K562 (cell line): Measurements from ENCODE around the gene CCDC136. TPM values are rescaled to one million over a fixed set of nuclear protein-coding genes. Genes with fewer than 3 reads are reported as not detected.

Experiments used
- ATAC-seq: fragments of 200-7000 bp; cut with Tn5 transposase; 3 replicates; pipeline ENCODE4 v1.9.1; 2020; ENCODE audit warnings: moderate library complexity
- BruUV-seq: library from RNA; stranded (reverse); fragments of 400-500 nt; replicated peaks from 2 replicates; lab custom pipeline; 2021; lab: Mats Ljungman, UMichigan
- CTCF ChIA-PET: fragments of 300-600 bp; formaldehyde crosslinking; extraction: SDS; loops from one replicate; lab custom pipeline; 2021; ENCODE audit warnings: low intra/inter-chr PET ratio; lab: Yijun Ruan, JAX
- POLR2A ChIA-PET: fragments of 300-600, 350-650 bp; sonication (Branson Sonifier 250); formaldehyde crosslinking; extraction: SDS; loops from one replicate; lab custom pipeline; 2021; ENCODE audit warnings: antibody characterized with exemption, inconsistent platforms; lab: Yijun Ruan, JAX
- DNase-seq, 4 experiments: peaks; one replicate each; pipeline versions ENCODE4 v3.0.0 to v3.0.0-alpha.2; 2011 to 2018; ENCODE audit warnings: low spot score in 3 of 4, mixed read lengths in 3 of 4; ENCODE audit errors: extremely low read depth in 1 of 4
- FAIRE-seq: peaks from 2 replicates; lab custom pipeline; 2011; peaks lifted over from hg19 to GRCh38; lab: Jason Lieb, UNC
- H2AFZ ChIP-seq: 2 replicates; pipeline ENCODE4 v1.6.0; 2011; ENCODE audit warnings: low read depth, low read length, control low read depth, inconsistent platforms
- H3K27ac ChIP-seq: fragments of 200-600 bp; 3 replicates; pipeline ENCODE4 v1.8.0; 2011; ENCODE audit warnings: low read depth, mild to moderate bottlenecking, control low read depth, inconsistent platforms, low read length, moderate library complexity, mixed read lengths; ENCODE audit errors: extremely low read depth
- H3K27me3 ChIP-seq, 2 experiments: fragments of 300-600 bp in 1 of 2; 2 replicates in 1 of 2; 3 replicates in 1 of 2; pipeline versions ENCODE4 v1.6.0 to v1.8.0; 2011; ENCODE audit warnings: inconsistent platforms in 2 of 2, low read length in 2 of 2, mild to moderate bottlenecking in 1 of 2, mixed read lengths in 1 of 2, moderate library complexity in 1 of 2; ENCODE audit not compliant: control insufficient read depth in 2 of 2, insufficient read depth in 2 of 2
- H3K36me3 ChIP-seq: fragments of 300-600 bp; 3 replicates; pipeline ENCODE4 v1.8.0; 2011; ENCODE audit warnings: mild to moderate bottlenecking, low read length, inconsistent platforms; ENCODE audit not compliant: control insufficient read depth, insufficient read depth
- H3K4me1 ChIP-seq, 2 experiments: fragments of 200-600 bp in 1 of 2; replicated peaks in 1 of 2; 2 replicates in 1 of 2; 3 replicates in 1 of 2; pipeline versions ENCODE4 v1.5.1 to v1.8.0; 2011; ENCODE audit warnings: inconsistent platforms in 2 of 2, low read length in 2 of 2, mild to moderate bottlenecking in 1 of 2, mixed read lengths in 1 of 2, moderate library complexity in 1 of 2; ENCODE audit not compliant: control insufficient read depth in 2 of 2, insufficient read depth in 2 of 2
- H3K4me2 ChIP-seq: 2 replicates; pipeline ENCODE4 v1.6.1; 2011; ENCODE audit warnings: low read length, control low read depth, inconsistent platforms, mixed read lengths; ENCODE audit not compliant: insufficient read depth
- H3K4me3 ChIP-seq: fragments of 200-600 bp; sonication (generic), shearing (Covaris generic); 2 replicates; pipeline ENCODE4 v1.5.1; 2016; ENCODE audit warnings: control low read depth, inconsistent platforms
- H3K79me2 ChIP-seq: fragments of 200-600 bp; 3 replicates; pipeline ENCODE4 v1.8.0; 2011; ENCODE audit warnings: low read length, inconsistent platforms; ENCODE audit not compliant: control insufficient read depth, insufficient read depth
- H3K9ac ChIP-seq, 2 experiments: 2 replicates each; pipeline versions ENCODE4 v1.6.0 to v1.6.1; 2011; ENCODE audit warnings: low read depth in 2 of 2, low read length in 2 of 2, control low read depth in 1 of 2, inconsistent platforms in 1 of 2, mild to moderate bottlenecking in 1 of 2, mixed read lengths in 1 of 2; ENCODE audit not compliant: insufficient read depth in 1 of 2
- H3K9me1 ChIP-seq: one replicate; pipeline ENCODE4 v1.6.0; 2011; ENCODE audit warnings: inconsistent platforms, mild to moderate bottlenecking, low read length, moderate library complexity; ENCODE audit not compliant: control insufficient read depth, insufficient read depth
- H3K9me3 ChIP-seq: replicated peaks from 2 replicates; pipeline ENCODE4 v1.5.1; 2011; ENCODE audit warnings: low read depth, low read length, inconsistent platforms; ENCODE audit not compliant: control insufficient read depth, insufficient read depth
- H4K20me1 ChIP-seq: replicated peaks from 2 replicates; pipeline ENCODE4 v1.6.1; 2011; ENCODE audit warnings: low read length, inconsistent platforms, mixed read lengths; ENCODE audit not compliant: control insufficient read depth, insufficient read depth
- ATF1 ChIP-seq, 2 experiments: fragments of 450-650 bp in 1 of 2; IDR thresholded peaks; 2 replicates each; pipeline ENCODE4 v1.6.1; 2016; ENCODE audit warnings: missing compliant biosample characterization in 1 of 2, missing genetic modification characterization in 1 of 2
- DMBX1 ChIP-seq: fragments of 250-450 bp; sonication (Bioruptor Pico); IDR thresholded peaks from 2 replicates; pipeline ENCODE4 v1.8.0; 2022; ENCODE audit warnings: inconsistent platforms, mild to moderate bottlenecking, moderate library complexity, borderline replicate concordance
- NCOA4 ChIP-seq: fragments of 450-650 bp; IDR thresholded peaks from 2 replicates; pipeline ENCODE4 v1.6.1; 2018; ENCODE audit warnings: mild to moderate bottlenecking; ENCODE audit not compliant: partially characterized antibody
- NR4A1 ChIP-seq, 2 experiments: fragments of 250-450 bp in 1 of 2; fragments of 450-650 bp in 1 of 2; sonication (Bioruptor Pico) in 1 of 2; IDR thresholded peaks; 2 replicates each; pipeline versions ENCODE4 v1.4.0 to v1.6.1; 2016 to 2020; ENCODE audit warnings: mild to moderate bottlenecking in 2 of 2, missing compliant biosample characterization in 1 of 2, missing genetic modification characterization in 1 of 2, moderate library complexity in 1 of 2
- PTTG1 ChIP-seq: fragments of 450-650 bp; IDR thresholded peaks from 2 replicates; pipeline ENCODE4 v1.6.1; 2016; ENCODE audit warnings: low read depth, mild to moderate bottlenecking, missing genetic modification characterization, missing compliant biosample characterization
- WGBS: fragments of 100-300 bp; shearing (Covaris generic); methylation state at CpG from one replicate; pipeline ENCODE4 v1.1.6; 2016; ENCODE audit warnings: low coverage, mixed read lengths; ENCODE audit not compliant: insufficient coverage; ENCODE audit errors: missing lambda C conversion rate; 5-methylcytosine and 5-hydroxymethylcytosine counted together
- in situ Hi-C: fragments of 300-500 bp; cut with MboI; formaldehyde crosslinking; loops from 4 replicates; pipeline ENCODE4 v1.15.0; 2018; ENCODE audit warnings: inconsistent platforms, mixed read lengths
- intact Hi-C: fragments of 100-400 bp; cut with micrococcal nuclease; formaldehyde crosslinking; loops from 2 replicates; pipeline ENCODE4 v1.14.2; 2022
- polyA plus RNA-seq, 8 experiments: library from polyadenylated mRNA; depleted of rRNA in 4 of 8; stranded (reverse) in 5 of 8; unstranded in 3 of 8; fragments of >200 nt; fragmentation: Nextera tagmentation in 2 of 8; fragmentation: Illumina TruSeq in 1 of 8; extraction: Ambion mirVana in 2 of 8; extraction: Trizol in 1 of 8; gene quantifications; 2 replicates each; pipeline versions ENCODE4 v1.2.1 to v1.2.3, GENCODE V29; 2011 to 2014; ENCODE audit warnings: inconsistent platforms in 1 of 8, missing spikeins in 1 of 8
- total RNA-seq, 7 experiments: library from RNA; depleted of rRNA in 6 of 7; stranded (reverse); fragments of >200 nt in 6 of 7; fragmentation: Illumina TruSeq in 2 of 7; extraction: Trizol in 2 of 7; gene quantifications; 2 replicates each; pipeline versions ENCODE4 v1.2.1 to v1.2.3, GENCODE V29; 2011 to 2021; ENCODE audit warnings: low replicate concordance in 1 of 7

CCDC136 gene
- total and polyA plus RNA-seq, 9 of the 15 experiments (the other 6 are each of a cell fraction or from before 2014, with no cell fraction given) = 2.4 to 40.8 (median 26.5) TPM

- H3K4me2 ChIP-seq = no peak overlapping the region
- H3K9ac ChIP-seq = no peak overlapping the region
- peaks cover 16% of the 10 kb centered on the region; the same call in 1 of the 2 replicates for H4K20me1 ChIP-seq
- H2AFZ ChIP-seq = no peak overlapping the region
- no TSS peak for BruUV-seq
- no peak for FAIRE-seq
- H3K9me1 ChIP-seq = peaks cover 10% of the 10 kb centered on the region
- H3K4me3 ChIP-seq = no peak overlapping the region
- in situ Hi-C loops = no loop called here
- H3K27me3 ChIP-seq = no peaks in the 10 kb centered on the region
- H3K27ac ChIP-seq = no peak overlapping the region
- ATAC-seq = no peak; the same call in 1 of the 3 replicates
- WGBS = 87% methylated on average over 14 of the region's 14 CpGs
- POLR2A ChIA-PET = interaction anchor here (0.5 to 5.1 kb wide), 2 partner anchors 14 to 778 kb away, joined by 3 to 47 read pairs; partner anchors contain the start of gene ATP6V1F
- TF ChIP-seq NCOA4 (no peak), DMBX1 (CRISPR knock-in tag) (no peak), PTTG1 (tag) (no peak), ATF1 (CRISPR knock-in tag; IDR thresholded peaks at IDR 0.05) (0 out of 2 replicates have a peak, but pooled peaks have one; percentile 16), ATF1 (tag; IDR thresholded peaks at IDR 0.05) (no peak), NR4A1 (CRISPR knock-in tag; IDR thresholded peaks at IDR 0.05) (no peak), NR4A1 (tag; IDR thresholded peaks at IDR 0.05) (no peak)
- TF ChIP-seq, all 486 proteins: peak for 1
- DNase-seq = no peak
- H3K36me3 ChIP-seq = peaks cover 99% of the 10 kb centered on the region
- intact Hi-C loops = no loop called here
- no peaks in the 10 kb centered on the region for H3K9me3 ChIP-seq
- peaks cover 0 to 29% of the 10 kb centered on the region in 2 experiments; a peak in 2 of 5 replicates for H3K4me1 ChIP-seq
- CTCF ChIA-PET = no interaction called here
- no peaks in the 10 kb centered on the region for H3K79me2 ChIP-seq
Measured at GRCh38 chr7:128846781-128847444, 55.1 kb downstream of the CCDC136 start.
